Activated naive CD4-positive, alpha-beta T cell treated with anti-CD3 and anti-CD28 coated beads, Interleukin-2, amount 10 ng/mL, durations not matched to agents 7 days and 5 days (primary cell): ENCODE results near the gene STT3A.
A peak's percentile ranks its signal among the peaks of the same experiment; 100 is the strongest.
"Not testable (repeated sequence)": the region's sequence is repeated elsewhere in the genome, so short reads cannot be mapped to it uniquely, and the experiment has no call there.

ENCODE experiments used
- CTCF ChIA-PET: fragments of 350-600 bp; sonication (Branson Sonifier 250); formaldehyde crosslinking; loops from one replicate; lab custom pipeline; 2021; ENCODE audit warnings: antibody characterized with exemption; lab: Charles Lee
- DNase-seq: peaks from one replicate; pipeline ENCODE4 v3.0.0-alpha.2; 2020
- H3K27ac Mint-ChIP-seq: one replicate; pipeline ENCODE4 v1.8.0; 2021; ENCODE audit warnings: mild to moderate bottlenecking, moderate library complexity, mixed read lengths
- H3K27me3 Mint-ChIP-seq: one replicate; pipeline ENCODE4 v1.8.0; 2021; ENCODE audit warnings: mild to moderate bottlenecking, mixed read lengths
- H3K36me3 Mint-ChIP-seq: one replicate; pipeline ENCODE4 v1.8.0; 2021; ENCODE audit warnings: mixed read lengths
- H3K4me1 Mint-ChIP-seq: one replicate; pipeline ENCODE4 v1.8.0; 2021; ENCODE audit warnings: mixed read lengths
- H3K4me3 Mint-ChIP-seq: one replicate; pipeline ENCODE4 v1.8.0; 2021; ENCODE audit warnings: mild to moderate bottlenecking, moderate library complexity, mixed read lengths
- H3K9me3 Mint-ChIP-seq: one replicate; pipeline ENCODE4 v1.8.0; 2021; ENCODE audit warnings: mixed read lengths

The STT3A gene

GRCh38 chr11:125570952-125571351, 21.7 kb upstream of the STT3A start:
- Mint-ChIP-seq H3K27me3 (peaks cover 4% of the 10 kb centered on the region), H3K4me3 (peak overlapping the region; percentile 90), H3K9me3 (no peaks in the 10 kb centered on the region), H3K36me3 (peaks cover 31% of the 10 kb centered on the region), H3K4me1 (peaks cover 34% of the 10 kb centered on the region), H3K27ac (peak overlapping the region; percentile 6)
- CTCF ChIA-PET, result interaction anchor here (1.5 kb wide), 1 partner anchor 22 kb away, joined by 4 read pairs; no protein-coding TSS in a partner anchor
- DNase-seq, result no peak

GRCh38 chr11:125572916-125573315, 19.7 kb upstream of the STT3A start:
- H3K27ac Mint-ChIP-seq, result no peak overlapping the region
- CTCF ChIA-PET, result no interaction called here
- peaks cover 44% of the 10 kb centered on the region for H3K36me3 Mint-ChIP-seq
- no peak for DNase-seq
- H3K27me3 Mint-ChIP-seq, result no peaks in the 10 kb centered on the region
- no peaks in the 10 kb centered on the region for H3K9me3 Mint-ChIP-seq
- H3K4me3 Mint-ChIP-seq, result no peak overlapping the region
- peaks cover 31% of the 10 kb centered on the region for H3K4me1 Mint-ChIP-seq

- H3K9me3 Mint-ChIP-seq, H3K4me1 Mint-ChIP-seq, H3K27me3 Mint-ChIP-seq, DNase-seq, H3K4me3 Mint-ChIP-seq, CTCF ChIA-PET, H3K27ac Mint-ChIP-seq: not testable (repeated sequence)
- peaks cover 57% of the 10 kb centered on the region for H3K36me3 Mint-ChIP-seq
Measured at GRCh38 chr11:125577181-125577580, 15.5 kb upstream of the STT3A start.

GRCh38 chr11:125578783-125579182, 13.9 kb upstream of the STT3A start:
- Mint-ChIP-seq H3K27me3 (no peaks in the 10 kb centered on the region), H3K27ac (no peak overlapping the region), H3K4me1 (no peaks in the 10 kb centered on the region), H3K36me3 (peaks cover 57% of the 10 kb centered on the region), H3K4me3 (no peak overlapping the region), H3K9me3 (no peaks in the 10 kb centered on the region)
- CTCF ChIA-PET, result no interaction called here
- no peak for DNase-seq

GRCh38 chr11:125579811-125580210, 12.8 kb upstream of the STT3A start:
- Mint-ChIP-seq H3K27ac (no peak overlapping the region), H3K27me3 (no peaks in the 10 kb centered on the region), H3K4me3 (no peak overlapping the region), H3K36me3 (peaks cover 57% of the 10 kb centered on the region), H3K4me1 (no peaks in the 10 kb centered on the region), H3K9me3 (no peaks in the 10 kb centered on the region)
- DNase-seq, result no peak
- CTCF ChIA-PET, result interaction anchor here (0.7 kb wide), 1 partner anchor 10 kb away, joined by 3 read pairs; the partner anchor contains the start of gene EI24

GRCh38 chr11:125583496-125583895, 9.2 kb upstream of the STT3A start:
- Mint-ChIP-seq H3K27ac (no peak overlapping the region), H3K4me1 (peaks cover 1% of the 10 kb centered on the region), H3K4me3 (no peak overlapping the region), H3K27me3 (no peaks in the 10 kb centered on the region), H3K36me3 (peaks cover 39% of the 10 kb centered on the region), H3K9me3 (no peaks in the 10 kb centered on the region)
- no peak for DNase-seq
- CTCF ChIA-PET, result no interaction called here

GRCh38 chr11:125585487-125585886, 7.2 kb upstream of the STT3A start:
- Mint-ChIP-seq H3K36me3 (peaks cover 27% of the 10 kb centered on the region), H3K4me3 (no peak overlapping the region), H3K4me1 (peaks cover 2% of the 10 kb centered on the region), H3K27ac (no peak overlapping the region), H3K9me3 (no peaks in the 10 kb centered on the region), H3K27me3 (no peaks in the 10 kb centered on the region)
- CTCF ChIA-PET, result no interaction called here
- no peak for DNase-seq

- H3K4me3 Mint-ChIP-seq, result no peak overlapping the region
- no peak for DNase-seq
- CTCF ChIA-PET, result no interaction called here
- H3K27me3 Mint-ChIP-seq, result no peaks in the 10 kb centered on the region
- no peak overlapping the region for H3K27ac Mint-ChIP-seq
- peaks cover 22% of the 10 kb centered on the region for H3K36me3 Mint-ChIP-seq
- no peaks in the 10 kb centered on the region for H3K9me3 Mint-ChIP-seq
- H3K4me1 Mint-ChIP-seq, result peaks cover 8% of the 10 kb centered on the region
Measured at GRCh38 chr11:125586623-125587022, 6.0 kb upstream of the STT3A start.

- H3K36me3 Mint-ChIP-seq, result peaks cover 20% of the 10 kb centered on the region
- H3K27ac Mint-ChIP-seq, result no peak overlapping the region
- CTCF ChIA-PET, result no interaction called here
- no peaks in the 10 kb centered on the region for H3K27me3 Mint-ChIP-seq
- H3K9me3 Mint-ChIP-seq, result no peaks in the 10 kb centered on the region
- peaks cover 13% of the 10 kb centered on the region for H3K4me1 Mint-ChIP-seq
- H3K4me3 Mint-ChIP-seq, result no peak overlapping the region
- DNase-seq, result no peak
Measured at GRCh38 chr11:125587480-125587879, 5.2 kb upstream of the STT3A start.

- Mint-ChIP-seq H3K27ac (no peak overlapping the region), H3K4me1 (peaks cover 18% of the 10 kb centered on the region), H3K4me3 (no peak overlapping the region), H3K27me3 (no peaks in the 10 kb centered on the region), H3K36me3 (peaks cover 18% of the 10 kb centered on the region), H3K9me3 (no peaks in the 10 kb centered on the region)
- no peak for DNase-seq
- CTCF ChIA-PET, result no interaction called here
Measured at GRCh38 chr11:125588505-125588904, 4.1 kb upstream of the STT3A start.

GRCh38 chr11:125591649-125592304, 875 bp upstream of the STT3A start:
- Mint-ChIP-seq H3K4me1 (peaks cover 44% of the 10 kb centered on the region), H3K27me3 (no peaks in the 10 kb centered on the region), H3K27ac (peak overlapping the region; percentile 95), H3K9me3 (no peaks in the 10 kb centered on the region), H3K4me3 (peak overlapping the region; percentile 93), H3K36me3 (peaks cover 19% of the 10 kb centered on the region)
- CTCF ChIA-PET, result interaction anchor here (1.4 kb wide), 1 partner anchor 33 kb away, joined by 4 read pairs; the partner anchor contains the start of gene CHEK1
- DNase-seq, result peak; percentile 53

GRCh38 chr11:125593114-125593820, 615 bp downstream of the STT3A start:
- H3K27ac Mint-ChIP-seq, result peak overlapping the region; percentile 95
- H3K4me3 Mint-ChIP-seq, result peak overlapping the region; percentile 93
- H3K9me3 Mint-ChIP-seq, result no peaks in the 10 kb centered on the region
- CTCF ChIA-PET, result interaction anchor here (1.0 to 1.4 kb wide), 2 partner anchors 23 to 32 kb away, joined by 4 read pairs; partner anchors contain the start of gene CHEK1
- peaks cover 24% of the 10 kb centered on the region for H3K36me3 Mint-ChIP-seq
- no peaks in the 10 kb centered on the region for H3K27me3 Mint-ChIP-seq
- peaks cover 48% of the 10 kb centered on the region for H3K4me1 Mint-ChIP-seq
- no peak for DNase-seq

- H3K9me3 Mint-ChIP-seq, result no peaks in the 10 kb centered on the region
- peaks cover 29% of the 10 kb centered on the region for H3K36me3 Mint-ChIP-seq
- CTCF ChIA-PET, result no interaction called here
- DNase-seq, result no peak
- peak overlapping the region; percentile 12 for H3K4me3 Mint-ChIP-seq
- no peaks in the 10 kb centered on the region for H3K27me3 Mint-ChIP-seq
- peaks cover 46% of the 10 kb centered on the region for H3K4me1 Mint-ChIP-seq
- H3K27ac Mint-ChIP-seq, result peak overlapping the region; percentile 4
Measured at GRCh38 chr11:125594958-125595357, 2.3 kb downstream of the STT3A start.

GRCh38 chr11:125600663-125601062, 8.0 kb downstream of the STT3A start:
- Mint-ChIP-seq H3K4me1 (peaks cover 10% of the 10 kb centered on the region), H3K27ac (no peak overlapping the region), H3K9me3 (no peaks in the 10 kb centered on the region), H3K27me3 (no peaks in the 10 kb centered on the region), H3K36me3 (peaks cover 51% of the 10 kb centered on the region), H3K4me3 (no peak overlapping the region)
- CTCF ChIA-PET, result no interaction called here
- no peak for DNase-seq

GRCh38 chr11:125603207-125603606, 10.6 kb downstream of the STT3A start:
- Mint-ChIP-seq H3K4me1 (no peaks in the 10 kb centered on the region), H3K36me3 (peaks cover 53% of the 10 kb centered on the region), H3K4me3 (no peak overlapping the region), H3K27ac (no peak overlapping the region), H3K9me3 (no peaks in the 10 kb centered on the region), H3K27me3 (no peaks in the 10 kb centered on the region)
- no peak for DNase-seq
- CTCF ChIA-PET, result interaction anchor here (1.0 kb wide), 1 partner anchor 11 kb away, joined by 3 read pairs; no protein-coding TSS in a partner anchor
